CD14-positive monocyte (primary cell): ENCODE measurements around the gene KLK3. TPM values are rescaled to one million over a fixed set of nuclear protein-coding genes. Genes with fewer than 3 reads are reported as not detected.
A peak's percentile ranks its signal among the peaks of the same experiment; 100 is the strongest.

Source experiments
- DNase-seq, 3 donors: peaks; one replicate each; pipeline ENCODE4 v3.0.0-alpha.2; 2011 to 2022
- H2AFZ ChIP-seq: 2 replicates; pipeline ENCODE4 v1.6.0; 2012; ENCODE audit warnings: mild to moderate bottlenecking, low read depth, low read length, inconsistent platforms; ENCODE audit not compliant: insufficient read depth, poor library complexity, severe bottlenecking
- H3K27ac ChIP-seq, 2 donors: 1 replicate in 1 of 2; 2 replicates in 1 of 2; pipeline ENCODE4 v1.5.1; 2012 to 2013; ENCODE audit warnings: low read length in 2 of 2, control low read depth in 1 of 2, inconsistent platforms in 1 of 2, low read depth in 1 of 2, mild to moderate bottlenecking in 1 of 2
- H3K27me3 ChIP-seq, 2 donors: one replicate each; pipeline versions ENCODE4 v1.6.0 to v1.6.1; 2011 to 2013; ENCODE audit warnings: low read length in 2 of 2; ENCODE audit not compliant: control insufficient read depth in 2 of 2, insufficient read depth in 2 of 2
- H3K36me3 ChIP-seq, 2 donors: replicated peaks in 1 of 2; 1 replicate in 1 of 2; 2 replicates in 1 of 2; pipeline versions ENCODE4 v1.5.1 to v1.6.1; 2012 to 2013; ENCODE audit warnings: low read length in 2 of 2, control low read depth in 1 of 2, inconsistent platforms in 1 of 2, mild to moderate bottlenecking in 1 of 2; ENCODE audit not compliant: insufficient read depth in 2 of 2, control insufficient read depth in 1 of 2
- H3K4me1 ChIP-seq, 2 donors: 1 replicate in 1 of 2; 2 replicates in 1 of 2; pipeline versions ENCODE4 v1.5.1 to v1.6.1; 2012 to 2013; ENCODE audit warnings: low read length in 2 of 2, control low read depth in 1 of 2, inconsistent platforms in 1 of 2, mild to moderate bottlenecking in 1 of 2, moderate library complexity in 1 of 2; ENCODE audit not compliant: insufficient read depth in 2 of 2, control insufficient read depth in 1 of 2
- H3K4me2 ChIP-seq: replicated peaks from 2 replicates; pipeline ENCODE3; 2012; ENCODE audit warnings: low read length, moderate library complexity, mild to moderate bottlenecking; ENCODE audit not compliant: poor library complexity, severe bottlenecking; ENCODE audit errors: extremely low read depth
- H3K4me3 ChIP-seq, 3 experiments: fragments of 200-600 bp in 1 of 3; sonication (generic) in 1 of 3; replicated peaks in 1 of 3; 1 replicate in 2 of 3; 2 replicates in 1 of 3; pipeline ENCODE4 v1.5.1; 2011 to 2013; ENCODE audit warnings: low read length in 3 of 3, mild to moderate bottlenecking in 3 of 3, control low read depth in 2 of 3, low read depth in 2 of 3, inconsistent platforms in 1 of 3, moderate library complexity in 1 of 3
- H3K79me2 ChIP-seq: 2 replicates; pipeline ENCODE4 v1.6.0; 2012; ENCODE audit warnings: mild to moderate bottlenecking, control low read depth, inconsistent platforms, low read length, moderate library complexity; ENCODE audit not compliant: insufficient read depth
- H3K9ac ChIP-seq: 2 replicates; pipeline ENCODE4 v1.6.0; 2017; ENCODE audit warnings: low read length, mild to moderate bottlenecking; ENCODE audit not compliant: insufficient read depth, poor library complexity, severe bottlenecking
- H3K9me3 ChIP-seq, 2 donors: replicated peaks in 1 of 2; 1 replicate in 1 of 2; 2 replicates in 1 of 2; pipeline versions ENCODE4 v1.5.1 to v1.6.1; 2012 to 2013; ENCODE audit warnings: low read length in 2 of 2, control low read depth in 1 of 2; ENCODE audit not compliant: control insufficient read depth in 1 of 2, insufficient read depth in 1 of 2
- H4K20me1 ChIP-seq: 2 replicates; pipeline ENCODE4 v1.6.0; 2012; ENCODE audit warnings: mild to moderate bottlenecking, low read length, control low read depth, moderate library complexity; ENCODE audit not compliant: insufficient read depth
- H3K27ac Mint-ChIP-seq, 7 donors: one replicate each; pipeline ENCODE4 v1.8.0; 2020; ENCODE audit warnings: mild to moderate bottlenecking in 7 of 7, mixed read lengths in 7 of 7, moderate library complexity in 6 of 7, inconsistent platforms in 2 of 7
- H3K27me3 Mint-ChIP-seq, 3 donors: one replicate each; pipeline ENCODE4 v1.8.0; 2021 to 2022; ENCODE audit warnings: low read depth in 3 of 3, mild to moderate bottlenecking in 3 of 3, mixed read lengths in 3 of 3, moderate library complexity in 3 of 3, inconsistent platforms in 1 of 3
- H3K36me3 Mint-ChIP-seq, 2 donors: one replicate each; pipeline ENCODE4 v1.8.0; 2020; ENCODE audit warnings: mixed read lengths in 2 of 2, inconsistent platforms in 1 of 2, mild to moderate bottlenecking in 1 of 2
- H3K4me1 Mint-ChIP-seq: one replicate; pipeline ENCODE4 v1.8.0; 2020; ENCODE audit warnings: mild to moderate bottlenecking, mixed read lengths
- H3K4me3 Mint-ChIP-seq, 2 donors: one replicate each; pipeline ENCODE4 v1.8.0; 2020; ENCODE audit warnings: mild to moderate bottlenecking in 2 of 2, mixed read lengths in 2 of 2, moderate library complexity in 1 of 2
- H3K9me3 Mint-ChIP-seq, 7 donors: one replicate each; pipeline ENCODE4 v1.8.0; 2020 to 2022; ENCODE audit warnings: mixed read lengths in 7 of 7, mild to moderate bottlenecking in 6 of 7, moderate library complexity in 6 of 7, inconsistent platforms in 2 of 7
- CTCF ChIP-seq: fragments of 200-600 bp; IDR thresholded peaks from one replicate; pipeline ENCODE4 v1.8.0; 2022; ENCODE audit warnings: antibody characterized with exemption, mild to moderate bottlenecking
- WGBS: methylation state at CpG from one replicate; pipeline ENCODE4 v1.1.5; 2013; ENCODE audit warnings: missing lambda C conversion rate; ENCODE audit not compliant: insufficient coverage; 5-methylcytosine and 5-hydroxymethylcytosine counted together
- intact Hi-C, 2 donors: fragments of 100-400 bp; cut with micrococcal nuclease; formaldehyde crosslinking; loops; one replicate each; pipeline versions ENCODE4 v1.15.0 to v1.15.1; 2023
- polyA plus RNA-seq, 3 donors: library from polyadenylated mRNA; depleted of rRNA in 1 of 3; unstranded in 2 of 3; stranded (reverse) in 1 of 3; fragments of 300-500 nt in 2 of 3; fragments of >200 nt in 1 of 3; fragmentation: Illumina TruSeq in 2 of 3; gene quantifications; 1 replicate in 2 of 3; 2 replicates in 1 of 3; pipeline ENCODE4 v1.2.3, GENCODE V29; 2012 to 2021

KLK3 gene
- polyA plus RNA-seq, 3 donors: not detected

- Mint-ChIP-seq H3K4me1 (peaks cover 29% of the 10 kb centered on the region), H3K27me3 (peaks cover 72 to 74% (median 73%) of the 10 kb centered on the region in 3 donors), H3K27ac (peak overlapping the region in 2 of 7 donors; percentile 59 to 61), H3K36me3 (peaks cover 0 to 3% of the 10 kb centered on the region in 2 donors), H3K9me3 (peaks cover 0 to 14% (median 9%) of the 10 kb centered on the region in 7 donors), H3K4me3 (peak overlapping the region; percentile 63 to 92)
- Histone ChIP-seq H3K9ac (no peak overlapping the region), H3K4me3 (peak overlapping the region in 2 of 3 experiments; percentile 14 to 61), H3K27ac (no peak overlapping the region), H4K20me1 (no peaks in the 10 kb centered on the region), H3K79me2 (no peaks in the 10 kb centered on the region), H3K4me2 (peak overlapping the region; percentile 65), H3K9me3 (no peaks in the 10 kb centered on the region), H3K36me3 (no peaks in the 10 kb centered on the region), H3K4me1 (peaks cover 21 to 27% of the 10 kb centered on the region in 2 donors), H3K27me3 (peaks cover 0 to 48% of the 10 kb centered on the region in 2 donors), H2AFZ (peak overlapping the region; percentile 77)
- intact Hi-C loops: no loop called here
- TF ChIP-seq CTCF: no peak
- WGBS: 11% methylated on average over 7 of the region's 21 CpGs
- DNase-seq: no peak
These were observed 34.0 kb upstream of the KLK3 start for GRCh38 chr19:50820549-50821247.

- H2AFZ ChIP-seq: peak overlapping the region; percentile 62
- TF ChIP-seq CTCF: no peak
- H3K27me3 Mint-ChIP-seq: peaks cover 68 to 73% (median 71%) of the 10 kb centered on the region in 3 donors
These were observed 33.5 kb upstream of the KLK3 start for GRCh38 chr19:50821248-50821612.

More at GRCh38 chr19:50821248-50821612, 33.5 kb upstream of the KLK3 start:
- H3K4me3 ChIP-seq: peak overlapping the region in 2 of 3 experiments; percentile 14 to 43
- H4K20me1 ChIP-seq: no peaks in the 10 kb centered on the region
- H3K79me2 ChIP-seq: no peaks in the 10 kb centered on the region
- Mint-ChIP-seq H3K4me3 (peak overlapping the region; percentile 31 to 58), H3K36me3 (peaks cover 0 to 3% of the 10 kb centered on the region in 2 donors), H3K27ac (no peak overlapping the region), H3K9me3 (peaks cover 0 to 13% (median 6%) of the 10 kb centered on the region in 7 donors), H3K4me1 (peaks cover 29% of the 10 kb centered on the region)
- H3K36me3 ChIP-seq: no peaks in the 10 kb centered on the region
- H3K4me2 ChIP-seq: peak overlapping the region; percentile 65
- H3K27ac ChIP-seq: no peak overlapping the region
- H3K9me3 ChIP-seq: no peaks in the 10 kb centered on the region
- WGBS: 75% methylated on average over 3 of the region's 4 CpGs
- intact Hi-C loops: no loop called here
- H3K9ac ChIP-seq: no peak overlapping the region
- no peak for DNase-seq
- peaks cover 0 to 45% of the 10 kb centered on the region in 2 donors for H3K27me3 ChIP-seq
- peaks cover 21 to 27% of the 10 kb centered on the region in 2 donors for H3K4me1 ChIP-seq
